Fibroblast of mammary gland (primary cell): ENCODE measurements around the gene HMGXB3.
"Not testable (repeated sequence)": the region's sequence is repeated elsewhere in the genome, so short reads cannot be mapped to it uniquely, and the experiment has no call there.

ENCODE experiments used
- DNase-seq: peaks from one replicate; pipeline ENCODE4 v3.0.0-alpha.2; 2010; ENCODE audit warnings: low read depth
- H3K4me3 ChIP-seq: 2 replicates; pipeline ENCODE4 v1.5.1; 2011; ENCODE audit warnings: low read depth, mild to moderate bottlenecking, low read length, moderate library complexity; ENCODE audit not compliant: control insufficient read depth
- TF ChIP-seq, protein P1 (sequence below): conservative IDR thresholded peaks from 2 replicates; pipeline ENCODE4 v1.5.1; 2011; ENCODE audit warnings: low read depth, low read length, inconsistent platforms; ENCODE audit not compliant: control insufficient read depth, insufficient read depth

The HMGXB3 gene

GRCh38 chr5:150078802-150079689, 78.5 kb downstream of the HMGXB3 start:
- H3K4me3 ChIP-seq = no peak overlapping the region
- TF ChIP-seq, protein P1, sequence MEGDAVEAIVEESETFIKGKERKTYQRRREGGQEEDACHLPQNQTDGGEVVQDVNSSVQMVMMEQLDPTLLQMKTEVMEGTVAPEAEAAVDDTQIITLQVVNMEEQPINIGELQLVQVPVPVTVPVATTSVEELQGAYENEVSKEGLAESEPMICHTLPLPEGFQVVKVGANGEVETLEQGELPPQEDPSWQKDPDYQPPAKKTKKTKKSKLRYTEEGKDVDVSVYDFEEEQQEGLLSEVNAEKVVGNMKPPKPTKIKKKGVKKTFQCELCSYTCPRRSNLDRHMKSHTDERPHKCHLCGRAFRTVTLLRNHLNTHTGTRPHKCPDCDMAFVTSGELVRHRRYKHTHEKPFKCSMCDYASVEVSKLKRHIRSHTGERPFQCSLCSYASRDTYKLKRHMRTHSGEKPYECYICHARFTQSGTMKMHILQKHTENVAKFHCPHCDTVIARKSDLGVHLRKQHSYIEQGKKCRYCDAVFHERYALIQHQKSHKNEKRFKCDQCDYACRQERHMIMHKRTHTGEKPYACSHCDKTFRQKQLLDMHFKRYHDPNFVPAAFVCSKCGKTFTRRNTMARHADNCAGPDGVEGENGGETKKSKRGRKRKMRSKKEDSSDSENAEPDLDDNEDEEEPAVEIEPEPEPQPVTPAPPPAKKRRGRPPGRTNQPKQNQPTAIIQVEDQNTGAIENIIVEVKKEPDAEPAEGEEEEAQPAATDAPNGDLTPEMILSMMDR = no peak
- no peak for DNase-seq

DNA sequence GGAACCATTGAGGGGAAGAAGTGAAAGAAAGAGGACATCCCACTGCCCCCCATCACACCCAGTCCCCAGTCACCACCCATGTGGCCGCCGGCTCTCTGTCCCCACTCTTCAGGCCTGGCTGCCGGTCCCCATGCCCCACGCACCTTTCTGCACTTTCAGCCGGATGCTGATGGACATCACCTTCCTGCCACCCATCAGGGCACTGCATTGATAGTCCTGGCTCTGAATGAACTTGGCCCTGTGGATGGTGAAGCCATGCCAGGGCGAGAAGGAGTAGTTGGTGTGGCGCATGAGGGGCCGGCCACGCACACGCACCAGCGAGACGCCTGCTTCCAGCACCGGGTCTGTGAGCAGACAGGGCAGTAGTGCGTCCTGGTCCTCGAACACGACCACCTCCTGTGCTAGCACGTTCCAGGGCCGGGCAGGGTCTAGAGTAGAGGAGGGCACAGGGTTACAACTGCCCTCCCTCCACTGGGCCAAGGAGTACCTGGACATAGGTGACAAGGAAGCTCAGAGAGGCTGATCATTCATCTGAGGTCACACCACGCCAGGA, 79.4 kb downstream of the HMGXB3 start:
- DNase-seq = no peak
- TF ChIP-seq, protein P1 = no peak
- no peak overlapping the region for H3K4me3 ChIP-seq

- TF ChIP-seq, protein P1 = no peak
- DNase-seq = no peak
- no peak overlapping the region for H3K4me3 ChIP-seq
Observed at GRCh38 chr5:150080696-150081435, 80.3 kb downstream of the HMGXB3 start.

DNA sequence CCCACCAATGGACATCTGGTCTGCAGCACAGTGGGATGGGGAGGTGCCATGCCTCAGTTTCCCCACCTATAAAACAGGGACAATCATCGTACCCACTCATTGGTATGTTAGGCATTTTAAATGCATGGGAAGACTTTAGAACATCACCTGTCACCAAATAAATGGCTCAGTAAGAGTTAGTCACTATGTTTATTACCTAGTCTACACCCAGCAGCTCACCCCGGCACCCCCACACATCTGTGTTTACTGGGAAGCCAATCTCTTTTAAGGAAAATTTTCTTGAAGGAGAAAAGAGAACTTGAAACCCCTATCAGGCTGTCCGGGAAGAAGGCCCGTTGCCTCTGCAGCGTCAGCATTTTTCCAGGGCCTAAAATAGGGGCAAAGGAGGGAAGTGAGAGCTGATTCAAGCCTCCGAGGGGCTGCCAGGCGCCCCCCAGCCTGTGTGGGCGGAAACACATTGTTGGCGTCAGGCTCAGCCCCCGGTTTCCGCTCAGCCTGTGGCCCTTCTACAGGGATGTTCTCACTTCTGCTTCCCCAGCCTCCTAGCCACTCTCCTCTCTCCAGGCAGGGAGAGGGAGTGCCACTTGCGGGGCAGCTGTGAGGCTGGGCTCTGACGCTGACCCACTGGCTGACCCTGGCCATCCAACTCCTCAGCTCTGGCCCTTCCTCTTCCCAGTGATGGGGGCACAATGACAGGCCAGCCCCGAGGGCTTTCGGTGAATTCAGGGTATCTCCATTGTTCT, 81.2 kb downstream of the HMGXB3 start:
- no peak for DNase-seq
- TF ChIP-seq, protein P1 = no peak
- no peak overlapping the region for H3K4me3 ChIP-seq

DNA sequence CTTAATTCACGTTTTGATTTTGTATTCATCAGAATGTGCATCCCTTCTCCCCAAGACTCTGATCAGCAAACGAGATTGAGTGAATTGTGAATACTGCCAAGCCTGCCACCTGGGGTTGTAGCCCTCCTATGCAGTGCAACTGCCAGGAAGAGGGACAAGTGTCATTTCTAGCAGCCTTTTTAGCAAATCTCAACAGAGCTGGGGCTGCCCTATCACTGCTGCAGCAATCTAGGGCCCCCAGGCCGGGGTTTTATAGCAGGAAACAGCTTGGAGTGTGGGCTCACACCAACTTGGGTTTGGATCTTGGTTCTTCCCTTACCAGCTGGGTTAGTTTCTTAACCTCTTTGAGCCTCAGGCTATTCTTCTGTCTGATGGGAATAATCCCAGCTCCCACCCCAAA, 81.8 kb downstream of the HMGXB3 start:
- no peak overlapping the region for H3K4me3 ChIP-seq
- TF ChIP-seq, protein P1 = no peak
- DNase-seq = no peak

GRCh38 chr5:150082889-150083288, 82.3 kb downstream of the HMGXB3 start:
- TF ChIP-seq, protein P1 = no peak
- H3K4me3 ChIP-seq = no peak overlapping the region
- DNase-seq = no peak

- H3K4me3 ChIP-seq, DNase-seq: not testable (repeated sequence)
Observed at GRCh38 chr5:150084754-150085153, 84.2 kb downstream of the HMGXB3 start.
